Liver (tissue), 3 donors: Measurements from ENCODE around the gene PTPN2.

Experiments used
- FOXA1 ChIP-seq: IDR thresholded peaks from 2 replicates; pipeline ENCODE4 v1.6.1; 2016; ENCODE audit warnings: antibody characterized with exemption
- FOXA2 ChIP-seq: IDR thresholded peaks from 2 replicates; pipeline ENCODE4 v1.6.1; 2016; ENCODE audit warnings: antibody characterized with exemption
- GABPA ChIP-seq, 2 donors: IDR thresholded peaks in 1 of 2; conservative IDR thresholded peaks in 1 of 2; 2 replicates each; pipeline ENCODE4 v1.6.1; 2016; ENCODE audit warnings: antibody characterized with exemption in 2 of 2, mild to moderate bottlenecking in 1 of 2, moderate library complexity in 1 of 2
- YY1 ChIP-seq: IDR thresholded peaks from 2 replicates; pipeline ENCODE4 v1.6.1; 2016; ENCODE audit warnings: antibody characterized with exemption, mild to moderate bottlenecking
- TF ChIP-seq, protein P1 (sequence below): fragments of 150-350 bp; IDR thresholded peaks from 2 replicates; pipeline ENCODE4 v1.5.1; 2017; ENCODE audit warnings: improper control_type of control experiment, low read depth, low read length; ENCODE audit not compliant: missing input control
- TF ChIP-seq, protein P2 (sequence below): IDR thresholded peaks from 2 replicates; pipeline ENCODE4 v1.6.1; 2016; ENCODE audit warnings: antibody characterized with exemption
- TF ChIP-seq, protein P3 (sequence below): IDR thresholded peaks from 2 replicates; pipeline ENCODE4 v1.6.1; 2016; ENCODE audit warnings: antibody characterized with exemption, mild to moderate bottlenecking
- donor health status: healthy.
- donor health status: healthy.

DNA sequence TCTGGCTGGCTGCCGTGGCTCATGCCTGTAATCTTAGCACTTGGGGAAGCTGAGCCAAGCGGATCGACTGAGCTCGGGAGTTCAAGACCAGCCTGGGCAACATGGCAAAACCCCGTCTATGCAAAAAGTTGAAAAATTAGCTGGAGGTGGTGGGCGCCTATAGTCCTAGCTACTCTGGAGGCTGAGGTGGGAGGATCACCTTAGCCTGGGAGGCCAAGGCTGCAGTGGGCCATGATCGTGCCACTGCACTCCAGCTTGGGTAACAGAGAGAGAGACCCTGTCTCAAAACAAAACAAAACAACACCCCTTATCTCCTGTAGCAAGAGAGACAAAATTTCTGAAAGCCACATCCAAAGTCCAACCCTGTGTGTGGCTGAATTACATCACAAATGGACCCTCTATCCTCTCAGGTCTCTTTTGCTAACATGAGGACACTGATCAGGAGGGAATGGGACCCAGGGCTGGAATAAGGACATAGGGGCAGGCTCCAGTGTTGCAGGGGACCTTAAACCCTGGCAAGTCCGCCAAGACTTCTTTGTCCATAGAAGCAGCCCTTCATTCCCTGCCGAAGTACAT is 116.4 kb downstream of the PTPN2 start:
- TF ChIP-seq, protein P1, sequence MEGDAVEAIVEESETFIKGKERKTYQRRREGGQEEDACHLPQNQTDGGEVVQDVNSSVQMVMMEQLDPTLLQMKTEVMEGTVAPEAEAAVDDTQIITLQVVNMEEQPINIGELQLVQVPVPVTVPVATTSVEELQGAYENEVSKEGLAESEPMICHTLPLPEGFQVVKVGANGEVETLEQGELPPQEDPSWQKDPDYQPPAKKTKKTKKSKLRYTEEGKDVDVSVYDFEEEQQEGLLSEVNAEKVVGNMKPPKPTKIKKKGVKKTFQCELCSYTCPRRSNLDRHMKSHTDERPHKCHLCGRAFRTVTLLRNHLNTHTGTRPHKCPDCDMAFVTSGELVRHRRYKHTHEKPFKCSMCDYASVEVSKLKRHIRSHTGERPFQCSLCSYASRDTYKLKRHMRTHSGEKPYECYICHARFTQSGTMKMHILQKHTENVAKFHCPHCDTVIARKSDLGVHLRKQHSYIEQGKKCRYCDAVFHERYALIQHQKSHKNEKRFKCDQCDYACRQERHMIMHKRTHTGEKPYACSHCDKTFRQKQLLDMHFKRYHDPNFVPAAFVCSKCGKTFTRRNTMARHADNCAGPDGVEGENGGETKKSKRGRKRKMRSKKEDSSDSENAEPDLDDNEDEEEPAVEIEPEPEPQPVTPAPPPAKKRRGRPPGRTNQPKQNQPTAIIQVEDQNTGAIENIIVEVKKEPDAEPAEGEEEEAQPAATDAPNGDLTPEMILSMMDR: no peak
- no peak for TF ChIP-seq FOXA2
- TF ChIP-seq GABPA (IDR thresholded peaks at IDR 0.05 in 1 of 2, conservative IDR thresholded peaks at IDR 0.05 in 1 of 2): no peak
- TF ChIP-seq, protein P2, sequence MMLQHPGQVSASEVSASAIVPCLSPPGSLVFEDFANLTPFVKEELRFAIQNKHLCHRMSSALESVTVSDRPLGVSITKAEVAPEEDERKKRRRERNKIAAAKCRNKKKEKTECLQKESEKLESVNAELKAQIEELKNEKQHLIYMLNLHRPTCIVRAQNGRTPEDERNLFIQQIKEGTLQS: no peak
- TF ChIP-seq, protein P3, sequence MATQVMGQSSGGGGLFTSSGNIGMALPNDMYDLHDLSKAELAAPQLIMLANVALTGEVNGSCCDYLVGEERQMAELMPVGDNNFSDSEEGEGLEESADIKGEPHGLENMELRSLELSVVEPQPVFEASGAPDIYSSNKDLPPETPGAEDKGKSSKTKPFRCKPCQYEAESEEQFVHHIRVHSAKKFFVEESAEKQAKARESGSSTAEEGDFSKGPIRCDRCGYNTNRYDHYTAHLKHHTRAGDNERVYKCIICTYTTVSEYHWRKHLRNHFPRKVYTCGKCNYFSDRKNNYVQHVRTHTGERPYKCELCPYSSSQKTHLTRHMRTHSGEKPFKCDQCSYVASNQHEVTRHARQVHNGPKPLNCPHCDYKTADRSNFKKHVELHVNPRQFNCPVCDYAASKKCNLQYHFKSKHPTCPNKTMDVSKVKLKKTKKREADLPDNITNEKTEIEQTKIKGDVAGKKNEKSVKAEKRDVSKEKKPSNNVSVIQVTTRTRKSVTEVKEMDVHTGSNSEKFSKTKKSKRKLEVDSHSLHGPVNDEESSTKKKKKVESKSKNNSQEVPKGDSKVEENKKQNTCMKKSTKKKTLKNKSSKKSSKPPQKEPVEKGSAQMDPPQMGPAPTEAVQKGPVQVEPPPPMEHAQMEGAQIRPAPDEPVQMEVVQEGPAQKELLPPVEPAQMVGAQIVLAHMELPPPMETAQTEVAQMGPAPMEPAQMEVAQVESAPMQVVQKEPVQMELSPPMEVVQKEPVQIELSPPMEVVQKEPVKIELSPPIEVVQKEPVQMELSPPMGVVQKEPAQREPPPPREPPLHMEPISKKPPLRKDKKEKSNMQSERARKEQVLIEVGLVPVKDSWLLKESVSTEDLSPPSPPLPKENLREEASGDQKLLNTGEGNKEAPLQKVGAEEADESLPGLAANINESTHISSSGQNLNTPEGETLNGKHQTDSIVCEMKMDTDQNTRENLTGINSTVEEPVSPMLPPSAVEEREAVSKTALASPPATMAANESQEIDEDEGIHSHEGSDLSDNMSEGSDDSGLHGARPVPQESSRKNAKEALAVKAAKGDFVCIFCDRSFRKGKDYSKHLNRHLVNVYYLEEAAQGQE: no peak
- TF ChIP-seq FOXA1: no peak
- TF ChIP-seq YY1: no peak
